Measurements from ENCODE around the gene LRRK1.

The LRRK1 gene

DNA sequence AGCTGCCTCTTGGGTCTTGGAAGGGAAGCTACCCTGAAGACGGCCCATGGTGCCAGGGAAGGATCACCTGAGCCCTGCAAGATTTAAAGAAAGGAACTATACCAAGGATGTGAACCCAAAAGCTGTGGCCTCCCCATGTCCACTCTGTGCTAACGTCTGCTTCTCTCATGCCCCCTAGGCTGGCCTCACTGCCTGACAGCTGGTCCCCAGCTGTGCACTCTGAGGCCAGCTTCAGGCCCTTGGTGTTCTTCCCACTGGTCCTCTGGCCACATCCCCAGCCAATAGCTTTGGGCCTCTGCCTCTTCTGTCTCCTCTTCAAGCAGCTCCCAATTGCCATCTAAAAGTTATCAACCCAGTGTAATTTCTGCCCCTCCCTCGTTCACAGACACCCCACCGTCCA lies 5.2 kb upstream of the LRRK1 start:
- no peak for DNase-seq

DNA sequence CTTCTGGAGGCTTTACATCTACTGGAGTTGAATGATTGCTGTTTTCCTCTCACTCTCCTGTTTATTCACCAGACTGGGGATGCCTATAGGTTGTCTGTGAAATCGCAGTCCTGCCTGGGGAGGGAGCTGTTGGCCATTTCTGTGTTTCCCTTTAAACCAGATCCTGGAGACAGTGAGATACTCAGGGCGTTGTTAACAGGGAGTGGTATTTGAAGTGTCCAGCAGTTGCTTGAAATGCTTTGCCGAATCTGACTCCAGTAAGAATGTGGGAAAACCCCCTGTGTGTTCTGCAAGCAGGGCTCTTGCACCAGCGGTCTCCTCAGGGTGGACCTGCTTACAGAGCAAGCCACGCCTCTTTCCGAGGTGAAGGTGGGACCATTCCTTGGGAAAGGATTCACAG lies 4.3 kb upstream of the LRRK1 start:
- DNase-seq = no peak

DNA sequence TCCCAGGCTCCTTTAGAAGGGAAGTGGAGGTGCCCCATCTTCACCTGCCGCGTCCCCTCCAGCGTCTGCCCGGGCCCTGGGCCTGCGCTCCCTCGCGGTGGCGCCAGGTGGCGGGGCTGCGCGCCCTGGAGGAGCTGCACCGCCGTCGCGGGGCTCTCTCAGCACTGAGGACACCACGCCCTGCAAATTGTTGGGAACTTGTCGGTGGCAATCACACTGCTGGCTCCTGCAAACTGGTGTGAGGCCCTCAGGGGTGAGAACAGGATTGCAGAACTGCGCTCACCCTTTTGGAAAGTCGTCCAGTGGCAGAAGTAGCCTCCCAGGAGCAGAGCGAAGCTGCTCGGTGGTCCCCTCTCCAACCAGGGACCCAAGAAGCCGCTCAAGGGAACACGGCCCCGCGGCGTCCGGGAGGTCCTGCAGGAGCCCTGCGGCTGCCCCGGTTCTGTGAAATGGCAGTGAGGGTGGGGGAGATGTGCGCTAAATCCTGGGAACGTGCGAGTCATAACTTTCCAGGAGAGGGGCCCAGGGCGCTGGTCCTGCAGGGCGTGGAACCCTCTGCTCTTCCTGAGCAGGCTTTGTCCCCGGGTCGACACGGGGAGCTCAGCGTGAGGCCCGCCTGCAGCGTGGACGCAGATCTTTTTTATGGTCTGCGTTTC lies 995 bp upstream of the LRRK1 start:
- DNase-seq = peak; percentile 68

DNA sequence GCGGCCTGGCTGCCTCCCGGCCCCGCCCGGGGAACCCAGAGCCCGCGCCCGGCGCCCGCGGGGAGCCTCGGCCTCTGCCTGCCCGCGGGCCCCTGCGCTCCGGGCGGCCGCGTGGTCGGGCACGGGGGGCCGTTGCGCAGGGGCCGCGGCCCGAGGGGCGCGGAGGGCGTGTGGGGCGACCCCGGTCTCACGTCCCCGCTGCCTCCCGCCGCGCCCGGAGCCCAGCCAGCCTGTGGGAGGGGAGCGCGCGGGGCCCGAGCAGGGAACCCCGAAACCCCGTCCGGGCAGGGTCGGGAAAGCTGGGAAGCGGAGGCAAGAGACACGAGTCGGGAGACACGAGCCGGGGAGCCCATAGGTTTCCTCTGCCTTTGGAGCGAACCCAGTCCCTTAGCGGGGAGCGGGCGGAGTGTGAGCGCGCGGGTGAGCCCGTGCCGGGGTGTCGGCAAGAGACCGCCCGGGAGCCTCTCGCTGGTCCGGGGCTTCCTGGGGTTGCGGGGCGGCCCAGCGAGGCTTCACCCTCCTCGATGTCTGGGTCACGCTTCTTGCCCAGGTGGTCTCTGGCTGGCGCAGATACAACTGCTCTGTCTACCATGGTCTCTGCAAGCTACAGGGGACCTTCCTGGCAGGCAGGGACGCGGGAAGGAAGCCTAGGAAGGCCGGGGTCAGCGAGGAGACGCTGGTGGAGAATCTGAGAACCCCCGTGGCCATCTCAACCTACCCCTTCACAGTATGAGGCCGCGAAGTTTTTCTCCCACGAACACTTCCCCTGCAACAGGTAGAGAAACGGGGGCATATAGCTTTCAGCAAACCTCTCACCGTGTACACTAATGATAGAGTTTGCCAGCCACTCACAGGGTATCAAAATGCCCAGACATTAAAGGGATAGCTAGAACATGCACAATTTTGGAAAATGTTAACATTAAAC lies 586 bp downstream of the LRRK1 start:
- DNase-seq = no peak

DNA sequence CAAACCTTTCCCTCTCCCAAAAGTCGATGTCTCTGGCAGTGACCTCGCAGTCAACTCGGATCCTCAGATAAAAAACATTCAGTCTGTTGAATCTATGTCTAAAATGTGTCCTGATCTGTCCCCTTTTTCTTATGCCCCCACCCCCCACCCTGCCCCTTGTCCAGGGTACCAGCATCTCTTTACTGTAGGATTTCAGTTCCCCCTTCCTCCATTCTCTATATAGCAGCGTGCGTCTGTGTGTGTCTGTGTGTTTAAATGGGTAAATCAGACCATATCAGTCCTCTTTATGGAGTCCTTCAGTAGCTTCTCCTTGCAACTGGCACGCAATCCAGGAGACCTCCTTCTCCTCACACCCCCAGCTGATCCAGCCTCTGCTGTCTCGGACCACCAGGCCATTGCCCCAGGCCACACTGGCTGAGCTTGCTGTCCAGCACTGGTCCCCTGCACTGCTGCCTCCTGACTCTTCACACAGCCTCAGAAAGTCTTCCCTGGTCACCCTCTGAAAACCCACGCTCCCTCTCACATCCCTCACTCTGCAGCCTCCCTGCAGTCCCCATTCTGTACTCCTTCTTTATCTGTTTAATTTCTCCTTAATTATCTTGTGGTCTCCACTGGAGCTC lies 1.5 kb downstream of the LRRK1 start:
- DNase-seq = no peak

- no peak for DNase-seq
These were observed 3.3 kb downstream of the LRRK1 start for GRCh38 chr15:100922192-100923040.

- no peak for DNase-seq
These were observed 3.9 kb downstream of the LRRK1 start for GRCh38 chr15:100923076-100923475.

- DNase-seq = no peak
These were observed 4.7 kb downstream of the LRRK1 start for GRCh38 chr15:100923902-100924301.

GRCh38 chr15:100924436-100924835 lies 5.3 kb downstream of the LRRK1 start:
- DNase-seq = no peak

DNA sequence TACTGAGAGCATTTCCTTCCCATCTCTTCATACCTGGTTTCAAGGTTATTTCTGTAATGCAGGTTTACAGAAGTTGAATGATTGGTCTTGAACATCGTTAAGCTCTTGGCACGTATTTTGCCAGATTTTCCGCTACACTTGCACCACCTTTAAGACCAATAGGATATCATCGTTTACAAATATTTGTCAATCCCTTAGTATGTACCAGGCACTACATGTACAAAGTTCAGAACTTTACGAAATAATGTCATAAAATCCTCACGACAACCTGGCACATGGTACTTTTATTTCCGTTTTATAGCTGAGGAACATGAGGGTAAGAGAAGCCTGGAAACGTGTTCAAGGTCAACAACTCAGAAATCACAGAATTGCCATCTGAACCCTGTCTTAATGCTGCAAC lies 6.3 kb downstream of the LRRK1 start:
- no peak for DNase-seq

DNA sequence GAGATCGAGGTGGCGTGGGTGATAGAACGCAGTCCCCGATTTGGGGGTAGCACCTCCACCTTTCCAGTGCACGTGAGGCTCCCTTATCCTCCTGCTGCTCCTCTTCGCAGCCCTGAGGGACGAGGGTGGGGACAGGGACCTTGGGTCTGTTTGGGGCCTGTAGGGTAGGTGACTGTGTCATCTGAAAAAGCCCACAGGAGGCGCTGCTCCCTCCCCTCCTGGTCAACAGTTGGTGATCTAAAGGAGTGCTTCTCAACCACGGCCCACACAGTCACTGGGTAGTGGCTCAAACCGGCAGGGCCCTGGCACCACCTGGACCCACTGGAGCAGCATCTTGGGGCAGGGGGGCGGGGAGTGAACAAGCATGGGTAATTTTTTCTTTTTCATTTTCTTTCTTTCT lies 7.1 kb downstream of the LRRK1 start:
- no peak for DNase-seq

DNA sequence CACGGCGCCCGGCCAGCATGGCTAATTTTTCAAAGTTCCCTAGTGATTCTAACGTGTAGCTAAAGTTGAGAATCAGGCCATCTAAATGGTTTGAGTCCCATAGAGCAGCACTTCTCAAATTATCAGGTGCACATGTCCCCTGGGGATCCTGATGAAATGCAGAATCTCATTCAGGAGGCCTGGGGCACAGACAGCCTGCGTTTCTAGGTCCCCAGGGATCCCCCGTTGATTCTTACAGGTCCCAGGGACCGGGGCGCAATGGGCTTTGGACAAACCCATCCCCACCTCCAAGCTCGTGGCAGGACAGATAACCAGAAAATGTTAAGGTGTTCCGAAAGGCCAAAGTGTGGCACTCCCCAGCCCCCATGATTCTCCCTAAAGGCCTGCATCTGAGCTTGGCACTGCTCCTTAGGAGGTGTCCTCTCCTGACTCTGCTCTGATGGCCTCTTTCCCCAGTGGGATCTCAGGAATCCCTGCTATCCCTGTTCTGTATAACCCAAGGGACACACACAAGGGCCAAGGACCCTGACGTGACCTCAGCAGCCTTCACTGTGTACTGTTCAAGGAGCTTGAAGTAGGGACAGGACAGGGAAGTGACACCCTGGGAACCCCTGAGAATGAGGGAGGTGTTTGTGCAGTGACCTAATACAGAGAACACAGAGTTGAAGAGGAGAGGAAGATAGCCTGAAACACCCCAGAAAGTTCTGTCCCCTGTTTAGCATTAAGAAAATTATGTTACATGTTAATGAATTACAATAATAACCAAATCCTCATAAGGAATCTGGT lies 8.0 kb downstream of the LRRK1 start:
- DNase-seq = peak; percentile 33

DNA sequence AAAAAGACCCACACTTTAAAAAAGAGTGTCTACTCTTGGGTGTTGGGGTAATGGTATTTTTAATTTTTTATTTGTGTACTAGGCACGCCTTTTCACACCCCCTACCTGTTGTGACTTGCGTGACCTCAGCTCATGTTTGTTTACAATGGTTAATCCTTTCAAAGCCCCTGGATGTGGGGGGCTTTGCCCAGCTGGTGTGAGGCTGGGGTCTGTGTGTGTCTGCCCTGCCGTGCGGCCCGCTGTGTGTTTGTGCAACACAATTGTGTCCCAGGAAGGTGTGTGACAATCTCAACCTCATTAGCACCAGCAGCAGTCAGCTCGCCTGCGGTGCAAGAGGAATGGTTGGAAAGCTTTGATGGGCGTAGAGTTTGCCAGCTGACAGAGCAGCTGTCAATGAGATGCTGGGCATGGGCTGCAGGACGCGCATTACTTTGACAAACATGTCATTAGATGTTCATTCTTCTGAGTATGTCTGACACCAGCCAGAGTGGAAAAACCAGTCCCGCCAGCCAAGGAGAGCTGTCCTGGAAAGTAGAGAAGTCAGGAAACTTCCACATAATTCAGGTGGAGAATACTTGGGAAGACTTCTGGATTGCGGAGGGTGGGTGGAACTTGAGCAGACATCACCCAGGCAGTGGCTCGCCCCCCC lies 9.6 kb downstream of the LRRK1 start:
- DNase-seq = no peak

DNA sequence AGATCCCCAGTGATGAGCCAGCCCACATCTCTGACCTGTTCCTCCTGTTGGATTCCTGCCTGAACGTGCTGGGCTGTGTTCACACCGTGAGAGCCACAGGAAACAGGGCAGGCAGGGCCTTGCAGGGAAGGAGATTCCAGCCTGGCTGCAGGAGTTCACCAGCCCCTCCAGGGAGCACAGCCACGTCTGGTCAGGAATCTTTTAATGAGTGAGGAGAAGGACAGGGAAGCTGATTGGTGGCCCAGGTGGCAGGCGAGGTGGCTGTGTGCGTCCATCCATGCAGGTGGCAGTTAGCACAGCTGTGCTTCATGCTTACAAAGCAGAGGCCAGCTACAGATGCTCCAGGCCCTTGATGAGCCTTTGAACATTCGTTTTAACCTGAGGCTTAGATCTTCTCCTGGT lies 10.5 kb downstream of the LRRK1 start:
- DNase-seq = no peak

- no peak for DNase-seq
These were observed 11.2 kb downstream of the LRRK1 start for GRCh38 chr15:100930306-100930848.

GRCh38 chr15:100931143-100931890 lies 12.2 kb downstream of the LRRK1 start:
- no peak for DNase-seq

- no peak for DNase-seq
These were observed 13.7 kb downstream of the LRRK1 start for GRCh38 chr15:100932676-100933348.

DNA sequence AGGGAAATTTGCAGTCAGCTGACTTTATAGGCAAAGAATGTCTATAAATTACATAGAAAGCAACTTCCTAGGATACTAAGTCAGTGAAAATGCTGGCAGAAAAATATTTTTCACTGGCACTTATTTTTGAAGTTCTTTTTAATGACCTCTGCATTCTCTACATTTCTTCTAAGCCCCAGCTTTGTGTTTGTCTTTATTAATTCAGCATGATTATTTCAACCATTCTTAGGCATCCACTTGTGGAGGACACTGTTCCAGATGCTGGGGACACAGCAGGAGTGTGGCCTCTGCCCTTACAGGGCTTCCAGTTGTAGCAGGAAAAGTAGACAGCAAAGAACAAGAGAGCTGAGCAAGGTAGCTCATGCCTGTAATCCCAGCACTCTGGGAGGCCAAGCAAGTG lies 15.0 kb downstream of the LRRK1 start:
- no peak for DNase-seq

GRCh38 chr15:100934726-100935125 lies 15.6 kb downstream of the LRRK1 start:
- no peak for DNase-seq

GRCh38 chr15:100937171-100937570 lies 18.0 kb downstream of the LRRK1 start:
- no peak for DNase-seq
